DOHH2 (cell line): ENCODE data around the gene SPOCK3.
A peak's percentile ranks its signal among the peaks of the same experiment; 100 is the strongest.

Experiments
- H3F3A ChIP-seq: fragments of 200-600 bp; sonication (generic), shearing (Covaris generic); 2 replicates; pipeline ENCODE4 v1.6.0; 2016; ENCODE audit warnings: antibody characterized with exemption, mild to moderate bottlenecking; ENCODE audit not compliant: control insufficient read depth, insufficient read depth
- H3K27ac ChIP-seq: fragments of 200-600 bp; sonication (generic); 2 replicates; pipeline ENCODE4 v1.5.1; 2014; ENCODE audit warnings: low read depth, mild to moderate bottlenecking, low read length, moderate library complexity
- H3K27me3 ChIP-seq: fragments of 200-600 bp; sonication (generic); 2 replicates; pipeline ENCODE4 v1.6.1; 2014; ENCODE audit warnings: mild to moderate bottlenecking, low read length, mixed read lengths; ENCODE audit not compliant: control insufficient read depth
- H3K36me3 ChIP-seq: fragments of 200-600 bp; sonication (generic); 2 replicates; pipeline ENCODE4 v1.6.1; 2014; ENCODE audit warnings: mild to moderate bottlenecking, low read length, moderate library complexity, mixed read lengths; ENCODE audit not compliant: control insufficient read depth
- H3K4me1 ChIP-seq: fragments of 200-600 bp; sonication (generic); 2 replicates; pipeline ENCODE4 v1.6.1; 2014; ENCODE audit warnings: mild to moderate bottlenecking, low read length, mixed read lengths; ENCODE audit not compliant: control insufficient read depth
- H3K4me2 ChIP-seq: fragments of 200-600 bp; sonication (generic); 2 replicates; pipeline ENCODE4 v1.6.0; 2014; ENCODE audit warnings: mild to moderate bottlenecking, low read length, moderate library complexity
- H3K4me3 ChIP-seq: fragments of 200-600 bp; sonication (generic); 2 replicates; pipeline ENCODE4 v1.5.1; 2014; ENCODE audit warnings: mild to moderate bottlenecking, low read length, mixed read lengths
- H3K79me2 ChIP-seq: fragments of 200-600 bp; sonication (generic); 2 replicates; pipeline ENCODE4 v1.6.1; 2014; ENCODE audit warnings: mild to moderate bottlenecking, low read length, mixed read lengths; ENCODE audit not compliant: control insufficient read depth
- H3K9me2 ChIP-seq: fragments of 200-600 bp; sonication (generic); replicated peaks from 2 replicates; pipeline ENCODE4 v1.6.1; 2014; ENCODE audit warnings: mild to moderate bottlenecking, low read length, mixed read lengths; ENCODE audit not compliant: control insufficient read depth
- H3K9me3 ChIP-seq: fragments of 200-600 bp; sonication (generic); 2 replicates; pipeline ENCODE4 v1.6.1; 2014; ENCODE audit warnings: antibody characterized with exemption, low read length, mixed read lengths; ENCODE audit not compliant: control insufficient read depth, insufficient read depth
- H4K20me1 ChIP-seq: fragments of 200-600 bp; sonication (generic); 2 replicates; pipeline ENCODE4 v1.6.0; 2014; ENCODE audit warnings: low read depth, mild to moderate bottlenecking, antibody characterized with exemption, low read length, moderate library complexity; ENCODE audit not compliant: control insufficient read depth, insufficient read depth
- CTCF ChIP-seq: fragments of 200-600 bp; sonication (generic); IDR thresholded peaks from one replicate; pipeline ENCODE4 v1.5.1; 2014; ENCODE audit warnings: antibody characterized with exemption, mild to moderate bottlenecking, low read depth, low read length; ENCODE audit not compliant: poor library complexity, severe bottlenecking
- EZH2phosphoT487 ChIP-seq: fragments of 200-600 bp; sonication (generic); IDR thresholded peaks from 2 replicates; pipeline ENCODE4 v1.6.1; 2017; ENCODE audit warnings: borderline replicate concordance, mild to moderate bottlenecking, antibody characterized with exemption, low read length, moderate library complexity, mixed read lengths

Gene SPOCK3

GRCh38 chr4:167023364-167023925 lies 210.8 kb downstream of the SPOCK3 start:
- Histone ChIP-seq H4K20me1 (no peaks in the 10 kb centered on the region), H3F3A (no peaks in the 10 kb centered on the region), H3K27me3 (no peaks in the 10 kb centered on the region), H3K4me2 (no peak overlapping the region), H3K9me2 (no peaks in the 10 kb centered on the region), H3K9me3 (no peaks in the 10 kb centered on the region), H3K79me2 (no peaks in the 10 kb centered on the region), H3K27ac (no peak overlapping the region), H3K4me1 (no peaks in the 10 kb centered on the region), H3K4me3 (no peak overlapping the region), H3K36me3 (no peaks in the 10 kb centered on the region)
- TF ChIP-seq EZH2phosphoT487 (no peak), CTCF (no peak)

GRCh38 chr4:167021545-167022155 lies 212.6 kb downstream of the SPOCK3 start:
- Histone ChIP-seq H3K4me3 (no peak overlapping the region), H4K20me1 (no peaks in the 10 kb centered on the region), H3K9me2 (no peaks in the 10 kb centered on the region), H3K27ac (no peak overlapping the region), H3K4me1 (no peaks in the 10 kb centered on the region), H3F3A (no peaks in the 10 kb centered on the region), H3K79me2 (no peaks in the 10 kb centered on the region), H3K4me2 (no peak overlapping the region), H3K36me3 (no peaks in the 10 kb centered on the region), H3K27me3 (no peaks in the 10 kb centered on the region), H3K9me3 (no peaks in the 10 kb centered on the region)
- no peak for TF ChIP-seq EZH2phosphoT487
- TF ChIP-seq CTCF, result peak; percentile 81

- H3K79me2 ChIP-seq, result no peaks in the 10 kb centered on the region
- no peaks in the 10 kb centered on the region for H3K9me3 ChIP-seq
- no peak overlapping the region for H3K4me3 ChIP-seq
- TF ChIP-seq EZH2phosphoT487 (no peak), CTCF (peak; percentile 32)
- H3K4me2 ChIP-seq, result no peak overlapping the region
- no peaks in the 10 kb centered on the region for H4K20me1 ChIP-seq
- no peaks in the 10 kb centered on the region for H3K9me2 ChIP-seq
- H3K36me3 ChIP-seq, result no peaks in the 10 kb centered on the region
- no peak overlapping the region for H3K27ac ChIP-seq
- no peaks in the 10 kb centered on the region for H3K4me1 ChIP-seq
- H3K27me3 ChIP-seq, result no peaks in the 10 kb centered on the region
- H3F3A ChIP-seq, result no peaks in the 10 kb centered on the region
Measured at GRCh38 chr4:167020410-167020809, 213.9 kb downstream of the SPOCK3 start.
